MCF 10A (cell line): ENCODE measurements around the gene GALNT1. TPM values are rescaled to one million over a fixed set of nuclear protein-coding genes. Genes with fewer than 3 reads are reported as not detected.

ENCODE experiments used
- BruUV-seq: library from RNA; stranded (reverse); fragments of 400-500 nt; replicated peaks from 2 replicates; lab custom pipeline; 2021; lab: Mats Ljungman, UMichigan
- CTCF ChIA-PET: fragments of 300-600 bp; sonication (Branson Sonifier 250); formaldehyde crosslinking; extraction: SDS; loops from one replicate; lab custom pipeline; 2021; ENCODE audit warnings: antibody characterized with exemption, inconsistent platforms; lab: Yijun Ruan, JAX
- POLR2A ChIA-PET: fragments of 300-600, 350-650 bp; sonication (Branson Sonifier 250); formaldehyde crosslinking; extraction: SDS; loops from one replicate; lab custom pipeline; 2020; ENCODE audit warnings: antibody characterized with exemption, inconsistent platforms; lab: Yijun Ruan, JAX
- DNase-seq: peaks from one replicate; pipeline ENCODE4 v3.0.0-alpha.2; 2018; ENCODE audit not compliant: unreplicated experiment
- H3K27ac Mint-ChIP-seq: one replicate; pipeline ENCODE4 v1.8.0; 2022; ENCODE audit warnings: mild to moderate bottlenecking, low read depth, mixed read lengths; ENCODE audit not compliant: unreplicated experiment
- H3K27me3 Mint-ChIP-seq: one replicate; pipeline ENCODE4 v1.8.0; 2022; ENCODE audit warnings: mixed read lengths; ENCODE audit not compliant: insufficient read depth, unreplicated experiment
- H3K36me3 Mint-ChIP-seq: one replicate; pipeline ENCODE4 v1.8.0; 2022; ENCODE audit warnings: mild to moderate bottlenecking, moderate library complexity, mixed read lengths; ENCODE audit not compliant: insufficient read depth, unreplicated experiment
- H3K4me1 Mint-ChIP-seq: one replicate; pipeline ENCODE4 v1.8.0; 2022; ENCODE audit warnings: mixed read lengths; ENCODE audit not compliant: insufficient read depth, unreplicated experiment
- H3K4me3 Mint-ChIP-seq: one replicate; pipeline ENCODE4 v1.8.0; 2022; ENCODE audit warnings: mild to moderate bottlenecking, moderate library complexity, mixed read lengths; ENCODE audit not compliant: unreplicated experiment
- H3K9me3 Mint-ChIP-seq: one replicate; pipeline ENCODE4 v1.8.0; 2022; ENCODE audit warnings: mixed read lengths; ENCODE audit not compliant: unreplicated experiment
- intact Hi-C: fragments of 100-400 bp; cut with micrococcal nuclease; formaldehyde crosslinking; loops from 2 replicates; pipeline ENCODE4 v1.14.1; 2022
- microRNA-seq: library from miRNA; unstranded; fragments of <30 nt; microRNA quantifications from one replicate; pipeline ENCODE4 v1.2.0, GENCODE V29; 2022
- total RNA-seq: library from RNA; stranded (reverse); gene quantifications from 2 replicates; pipeline ENCODE4 v1.2.3, GENCODE V29; 2022
- TF ChIP-seq, protein P1 (sequence below): fragments of 200-600 bp; IDR thresholded peaks from one replicate; pipeline ENCODE4 v1.8.0; 2022; ENCODE audit warnings: antibody characterized with exemption, mild to moderate bottlenecking; ENCODE audit not compliant: unreplicated experiment

Gene GALNT1
- total RNA-seq, 1 experiment from 2014 or later: 71.0 TPM

DNA sequence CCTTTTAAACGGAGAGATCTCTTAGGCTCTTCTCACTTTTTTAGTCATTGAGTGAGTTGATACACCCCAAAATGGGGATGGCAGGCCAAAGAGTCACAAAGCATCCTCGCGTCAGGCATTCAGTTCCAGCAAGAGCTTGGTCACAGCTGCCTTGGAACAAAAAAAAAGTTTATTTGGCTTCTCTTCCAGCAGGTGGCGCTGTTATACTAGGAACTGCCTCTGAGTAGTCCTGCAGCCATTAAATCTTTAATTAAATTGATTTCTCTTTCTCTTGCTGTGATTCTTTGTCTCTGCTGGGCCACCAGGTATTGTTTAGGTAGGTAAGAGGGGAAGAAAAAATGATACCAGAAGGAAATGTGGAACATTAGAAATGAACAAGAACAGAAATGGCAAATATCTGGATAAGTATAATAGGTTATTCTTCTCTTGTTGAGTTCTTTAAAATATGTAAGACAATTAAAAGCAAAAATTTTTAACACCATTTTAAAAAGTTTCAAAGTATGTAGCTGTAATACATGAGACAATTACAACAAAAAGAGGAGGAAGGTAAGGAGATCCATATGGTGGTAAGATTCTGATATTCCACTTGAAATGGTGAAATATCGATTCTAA is 175.1 kb downstream of the GALNT1 start:
- H3K27me3 Mint-ChIP-seq: peaks cover 18% of the 10 kb centered on the region

More for the DNA sequence above, 175.1 kb downstream of the GALNT1 start:
- no peak overlapping the region for H3K4me3 Mint-ChIP-seq
- peak; percentile 68 for DNase-seq
- no peaks in the 10 kb centered on the region for H3K4me1 Mint-ChIP-seq
- intact Hi-C loops: loop anchor here (2.0 to 10.0 kb wide), 5 partner anchors 261 to 1001 kb away; no protein-coding TSS in a partner anchor
- H3K27ac Mint-ChIP-seq: no peak overlapping the region
- TF ChIP-seq, protein P1, sequence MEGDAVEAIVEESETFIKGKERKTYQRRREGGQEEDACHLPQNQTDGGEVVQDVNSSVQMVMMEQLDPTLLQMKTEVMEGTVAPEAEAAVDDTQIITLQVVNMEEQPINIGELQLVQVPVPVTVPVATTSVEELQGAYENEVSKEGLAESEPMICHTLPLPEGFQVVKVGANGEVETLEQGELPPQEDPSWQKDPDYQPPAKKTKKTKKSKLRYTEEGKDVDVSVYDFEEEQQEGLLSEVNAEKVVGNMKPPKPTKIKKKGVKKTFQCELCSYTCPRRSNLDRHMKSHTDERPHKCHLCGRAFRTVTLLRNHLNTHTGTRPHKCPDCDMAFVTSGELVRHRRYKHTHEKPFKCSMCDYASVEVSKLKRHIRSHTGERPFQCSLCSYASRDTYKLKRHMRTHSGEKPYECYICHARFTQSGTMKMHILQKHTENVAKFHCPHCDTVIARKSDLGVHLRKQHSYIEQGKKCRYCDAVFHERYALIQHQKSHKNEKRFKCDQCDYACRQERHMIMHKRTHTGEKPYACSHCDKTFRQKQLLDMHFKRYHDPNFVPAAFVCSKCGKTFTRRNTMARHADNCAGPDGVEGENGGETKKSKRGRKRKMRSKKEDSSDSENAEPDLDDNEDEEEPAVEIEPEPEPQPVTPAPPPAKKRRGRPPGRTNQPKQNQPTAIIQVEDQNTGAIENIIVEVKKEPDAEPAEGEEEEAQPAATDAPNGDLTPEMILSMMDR: peak; percentile 81
- BruUV-seq: no TSS peak
- H3K36me3 Mint-ChIP-seq: no peaks in the 10 kb centered on the region
- CTCF ChIA-PET: interaction anchor here (0.6 to 8.5 kb wide), 34 partner anchors 9 to 525 kb away, joined by 3 to 118 read pairs (median 4); no protein-coding TSS in a partner anchor
- POLR2A ChIA-PET: interaction anchor here (0.6 to 1.0 kb wide), 3 partner anchors 216 to 372 kb away, joined by 3 to 5 read pairs (median 4); partner anchors contain the start of genes RMP24 and SLC39A6
- no peaks in the 10 kb centered on the region for H3K9me3 Mint-ChIP-seq

Small RNAs within 50 kb of the gene (microRNA-seq; reads per million reads assigned to microRNA genes)
- gene MIR3975: not detected

Other genes starting within 250 kb of the GALNT1 start
- 39.1 and 44.0 TPM in 2 replicates for gene ZNF24, start 237.3 kb upstream of the GALNT1 start, total RNA-seq
- gene ZNF396, start 204.4 kb upstream of the GALNT1 start, total RNA-seq: 1.2 and 2.0 TPM in 2 replicates
- gene INO80C, start 83.8 kb upstream of the GALNT1 start, total RNA-seq: 25.8 and 32.6 TPM in 2 replicates